Measurements from ENCODE around the gene MRPL23.

Gene MRPL23

DNA sequence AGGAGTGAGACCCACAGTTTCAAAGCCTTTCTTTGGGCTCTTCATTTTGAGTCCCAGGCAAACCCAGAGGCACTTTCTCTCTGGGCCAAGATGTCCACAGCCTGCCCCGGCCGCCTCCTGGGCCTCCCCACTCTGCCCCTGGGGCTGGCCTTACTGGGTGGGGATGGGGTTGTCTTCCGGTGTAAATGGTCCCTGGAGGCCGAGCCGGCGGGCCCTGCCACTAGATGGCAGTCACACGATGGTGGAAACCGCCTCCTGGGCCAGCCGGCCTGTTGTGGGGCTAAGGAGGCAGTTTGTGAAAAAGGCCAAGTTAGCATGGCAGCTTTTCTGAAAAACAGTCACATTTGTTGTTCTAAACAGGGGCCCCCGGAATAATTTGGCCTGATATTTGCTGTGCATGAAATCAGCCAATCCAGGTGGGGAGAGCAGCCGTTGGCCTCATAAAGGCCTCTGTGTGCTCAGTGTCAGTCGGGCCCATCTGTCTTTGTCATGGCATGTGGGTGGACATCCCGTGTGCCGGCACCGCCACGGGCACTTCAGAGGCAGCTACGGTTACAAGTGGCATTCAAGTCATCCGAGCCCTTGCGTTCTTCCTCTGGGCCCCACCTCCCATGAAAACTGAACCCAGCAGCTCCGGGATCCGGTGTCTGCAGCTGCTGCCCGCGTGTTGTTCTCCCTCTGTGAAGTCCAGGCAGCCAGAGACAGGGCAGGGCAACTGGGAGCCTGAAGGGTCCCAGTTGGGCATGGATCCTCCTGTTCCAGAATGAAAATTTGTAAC, 6.5 kb downstream of the MRPL23 start:
- DNase-seq (ENCODE audit: low read depth, low spot score): no peak

DNA sequence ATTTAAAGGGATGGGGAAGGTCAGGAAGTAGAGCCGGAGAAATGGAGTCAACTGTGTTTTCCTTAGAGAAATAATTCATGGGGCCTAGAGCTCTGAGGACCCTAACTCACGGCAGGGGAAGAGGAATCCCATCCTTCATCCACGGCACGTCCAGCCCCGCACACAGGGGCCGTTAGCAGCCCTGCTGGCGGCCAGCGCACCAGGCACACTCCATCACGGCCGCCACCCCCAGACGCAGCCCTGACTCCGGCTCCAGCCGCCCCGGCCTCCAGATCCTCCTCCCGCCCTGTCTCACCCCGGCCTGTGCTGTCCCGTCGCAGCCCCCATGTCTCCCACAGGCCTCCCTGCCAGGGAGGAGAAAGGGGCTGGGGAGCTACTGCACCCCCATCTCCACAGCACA, 11.2 kb downstream of the MRPL23 start:
- DNase-seq (ENCODE audit: low read depth, low spot score): no peak

DNA sequence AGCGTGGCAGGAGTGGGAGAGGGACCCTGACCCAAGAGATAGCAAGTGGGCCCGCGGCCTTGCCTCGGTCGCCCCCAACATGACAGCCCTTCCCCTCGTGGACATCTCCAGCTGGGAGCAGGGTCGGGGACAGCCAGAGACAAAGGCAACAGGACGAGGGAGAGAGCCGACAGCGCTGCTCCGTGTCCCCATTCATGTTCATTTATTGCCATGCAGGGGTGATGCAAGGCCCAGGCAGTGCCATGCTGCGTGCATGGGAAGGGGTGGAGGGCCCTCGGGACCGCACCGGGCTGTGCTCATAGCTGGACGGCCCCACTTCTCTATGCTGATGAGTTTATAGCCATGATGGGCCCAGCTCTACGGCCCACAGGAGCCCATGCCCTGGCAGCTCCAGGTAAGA, 12.7 kb downstream of the MRPL23 start:
- no peak for DNase-seq (ENCODE audit: low read depth, low spot score)

DNA sequence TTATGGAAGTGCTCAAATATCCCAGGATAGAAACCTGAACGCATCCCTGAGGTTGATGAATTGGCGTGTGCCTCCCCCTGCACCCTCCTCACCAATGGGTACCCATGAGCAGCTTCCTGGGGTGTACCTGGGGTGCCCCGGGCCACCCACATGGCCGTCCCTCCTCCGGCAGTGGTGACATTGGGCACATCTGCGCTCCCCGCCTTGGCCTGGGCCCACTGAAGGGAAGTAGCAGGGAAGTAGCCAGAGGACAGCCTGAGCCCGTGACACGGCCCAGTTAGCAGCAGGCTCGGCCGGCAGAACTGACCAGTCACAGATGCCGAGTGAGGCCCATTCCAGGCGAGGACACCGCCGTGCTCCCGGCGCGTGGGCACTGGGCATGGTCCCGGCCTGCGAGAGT, 16.7 kb downstream of the MRPL23 start:
- no peak for DNase-seq (ENCODE audit: low read depth, low spot score)

DNA sequence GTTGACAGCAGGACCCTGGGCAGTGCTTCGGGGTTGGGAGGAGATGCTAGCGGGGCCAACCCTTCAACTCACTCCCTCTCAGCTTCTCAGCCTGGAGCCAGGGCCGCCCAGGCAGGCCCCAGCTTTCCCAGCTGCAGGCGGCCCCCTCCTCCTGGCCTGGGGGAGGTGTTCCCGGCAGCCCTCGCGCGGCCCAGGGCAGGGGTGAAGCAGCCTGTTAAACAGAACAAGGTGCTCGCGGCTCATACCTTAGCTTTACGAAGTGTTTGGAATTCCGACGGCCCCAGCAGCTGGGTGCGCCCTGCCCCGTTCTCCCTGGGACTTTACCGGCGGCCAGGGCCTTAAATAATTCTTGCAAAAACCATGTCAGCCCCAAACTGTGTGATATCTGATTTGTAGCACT, 17.2 kb downstream of the MRPL23 start:
- DNase-seq (ENCODE audit: low read depth, low spot score): no peak

DNA sequence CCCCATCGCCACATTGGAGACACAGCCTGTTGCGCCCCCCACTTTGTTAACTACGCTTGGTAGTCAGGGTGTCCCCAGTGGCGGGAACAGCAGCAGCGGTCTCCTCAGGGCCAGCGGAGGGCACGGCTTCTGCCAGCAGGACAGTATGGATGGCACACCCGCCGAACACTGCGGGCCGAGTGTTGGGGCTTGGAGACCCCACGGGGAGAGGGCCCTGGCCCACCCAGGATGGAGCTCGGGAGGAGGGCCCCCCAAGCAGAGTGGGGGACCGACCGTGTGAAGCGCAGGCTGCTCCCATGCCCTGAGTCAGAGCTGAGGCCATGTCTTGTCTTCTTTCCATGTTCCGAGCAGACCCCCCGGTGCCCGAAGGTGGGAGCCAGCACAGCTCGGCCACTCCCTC, 17.8 kb downstream of the MRPL23 start:
- no peak for DNase-seq (ENCODE audit: low read depth, low spot score)

DNA sequence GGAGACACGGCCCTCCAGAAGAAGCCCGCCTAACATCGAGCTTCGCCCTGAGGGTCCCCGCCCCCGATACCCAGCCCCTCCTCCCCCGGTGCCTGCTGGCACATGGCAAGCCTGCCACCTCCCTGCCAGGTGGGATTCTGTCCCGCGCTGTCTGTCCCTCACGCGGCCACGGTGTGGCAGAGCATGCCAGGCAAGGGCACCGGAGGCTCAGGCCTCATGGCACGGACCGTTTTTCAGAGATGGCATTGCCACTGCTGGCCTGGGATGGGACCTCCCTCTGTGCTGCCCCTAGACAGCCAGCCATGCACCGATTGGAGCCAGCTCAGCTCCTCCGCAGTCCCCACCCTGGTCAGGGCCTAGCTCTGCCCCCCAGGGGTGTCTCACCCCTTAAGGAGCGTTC, 19.4 kb downstream of the MRPL23 start:
- DNase-seq (ENCODE audit: low read depth, low spot score): no peak

DNA sequence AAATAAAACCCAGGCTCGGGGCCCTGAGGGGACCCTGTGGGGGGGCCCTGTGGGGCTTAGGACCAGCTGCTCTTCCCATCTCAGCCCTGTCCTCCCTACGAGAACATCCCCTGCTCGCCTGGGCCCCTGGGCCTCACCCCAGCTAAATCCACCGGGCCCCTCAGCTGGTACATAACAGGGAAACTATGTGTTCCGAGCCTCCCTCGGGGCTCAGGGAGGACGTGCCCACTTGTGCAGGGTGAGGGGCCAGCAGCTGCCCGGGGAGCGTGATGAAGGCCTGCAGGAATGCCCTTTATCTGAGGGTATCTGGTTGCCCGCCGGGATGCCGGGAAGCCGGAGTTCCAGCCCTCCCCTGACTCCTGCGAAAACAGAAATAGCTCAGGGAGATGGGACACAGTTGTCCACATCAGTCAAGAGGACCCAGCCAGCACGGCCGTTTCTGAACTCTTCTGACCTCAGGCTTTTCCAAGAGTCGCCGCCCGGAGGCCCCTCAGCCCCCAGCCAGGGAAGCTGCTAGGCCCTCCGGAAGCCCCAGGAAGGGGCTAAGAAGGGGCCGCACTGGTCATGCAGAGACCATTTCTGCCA, 20.6 kb downstream of the MRPL23 start:
- DNase-seq (ENCODE audit: low read depth, low spot score): no peak

DNA sequence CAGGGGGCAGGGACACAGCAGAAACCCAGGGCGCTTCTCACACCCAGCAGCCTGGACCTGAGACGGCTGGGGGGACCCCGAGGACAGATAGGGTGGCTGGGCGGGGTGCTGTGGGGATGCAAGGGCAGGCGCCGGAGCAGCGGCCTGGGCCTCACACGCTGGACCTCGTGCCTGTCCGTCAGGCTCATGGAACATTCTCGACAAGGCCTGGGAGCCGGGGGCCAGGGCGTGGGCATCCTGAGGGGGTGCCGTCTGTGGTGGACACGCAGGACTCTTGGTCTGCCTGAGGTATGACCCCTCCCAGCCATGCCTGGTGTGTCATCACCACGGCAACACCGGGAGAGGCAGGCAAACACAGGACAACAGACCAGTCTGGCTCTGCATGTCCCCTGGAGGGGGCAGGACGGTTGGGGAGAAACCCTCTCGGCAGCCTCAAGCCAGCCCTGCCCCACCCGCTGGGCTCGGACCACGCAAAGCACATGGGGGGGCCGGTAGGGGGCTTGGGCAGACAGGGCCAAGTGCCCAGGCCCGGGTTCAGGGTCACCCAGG, 21.4 kb downstream of the MRPL23 start:
- DNase-seq (ENCODE audit: low read depth, low spot score): no peak

DNA sequence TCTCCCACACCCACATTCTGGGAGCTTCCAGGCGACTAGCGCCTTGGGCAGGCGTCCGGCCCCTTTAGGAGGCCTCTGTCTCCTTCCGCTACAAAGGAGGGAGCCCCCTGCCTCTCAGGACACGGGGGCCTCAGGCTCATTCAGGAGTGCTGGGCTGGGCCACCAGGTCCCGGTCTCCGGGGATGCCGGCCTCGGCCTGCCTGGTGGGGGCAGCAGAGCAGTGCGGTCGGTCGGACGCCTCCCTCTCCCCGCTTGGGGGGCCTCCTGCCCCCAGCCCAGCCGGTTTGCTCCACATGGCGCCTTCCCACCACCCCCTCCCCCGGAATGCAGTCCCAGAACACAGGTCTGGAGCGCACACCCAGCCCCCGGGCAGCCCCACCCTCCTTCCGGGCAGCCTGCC, 21.9 kb downstream of the MRPL23 start:
- no peak for DNase-seq (ENCODE audit: low read depth, low spot score)

DNA sequence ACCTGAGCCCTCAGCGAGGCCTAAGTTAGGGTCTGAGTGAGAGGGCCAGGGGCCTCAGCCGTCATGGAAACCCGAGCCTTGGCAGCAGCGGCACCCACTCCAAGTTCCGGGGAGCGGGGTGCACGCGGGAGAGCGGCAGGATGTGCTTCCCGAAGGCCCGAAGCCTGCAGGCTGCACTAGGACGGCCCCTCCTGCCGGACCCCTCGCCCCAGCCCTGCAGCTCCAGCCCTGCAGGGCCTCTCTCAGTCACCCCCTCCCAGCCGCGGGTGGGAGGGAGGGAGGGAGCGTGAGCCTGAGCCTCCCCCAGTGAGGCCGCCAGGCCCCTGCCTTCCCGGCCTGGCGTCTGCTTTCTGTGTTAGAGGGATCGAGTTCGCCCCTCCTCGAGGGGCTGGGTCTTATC, 22.6 kb downstream of the MRPL23 start:
- DNase-seq (ENCODE audit: low read depth, low spot score): no peak

DNA sequence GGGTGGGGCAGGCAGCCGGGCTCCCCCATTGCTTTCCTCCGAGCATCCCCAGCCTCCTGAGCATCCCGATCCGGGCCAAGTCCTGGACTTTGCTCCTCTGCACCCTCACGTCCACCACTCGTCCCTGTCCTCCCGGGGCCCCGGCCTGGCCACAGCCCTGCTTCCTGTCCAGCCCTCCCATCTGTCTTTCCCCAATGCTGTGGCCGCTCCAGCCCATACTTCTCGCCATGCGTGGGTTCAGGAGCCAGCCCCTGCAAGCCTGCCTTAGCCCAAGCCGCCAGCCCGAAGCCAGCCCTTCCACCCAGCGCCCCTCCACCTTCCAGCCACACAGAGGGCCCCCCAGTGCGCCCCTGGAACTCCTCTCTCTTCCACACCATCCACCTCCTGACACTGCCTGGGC, 23.8 kb downstream of the MRPL23 start:
- DNase-seq (ENCODE audit: low read depth, low spot score): no peak

DNA sequence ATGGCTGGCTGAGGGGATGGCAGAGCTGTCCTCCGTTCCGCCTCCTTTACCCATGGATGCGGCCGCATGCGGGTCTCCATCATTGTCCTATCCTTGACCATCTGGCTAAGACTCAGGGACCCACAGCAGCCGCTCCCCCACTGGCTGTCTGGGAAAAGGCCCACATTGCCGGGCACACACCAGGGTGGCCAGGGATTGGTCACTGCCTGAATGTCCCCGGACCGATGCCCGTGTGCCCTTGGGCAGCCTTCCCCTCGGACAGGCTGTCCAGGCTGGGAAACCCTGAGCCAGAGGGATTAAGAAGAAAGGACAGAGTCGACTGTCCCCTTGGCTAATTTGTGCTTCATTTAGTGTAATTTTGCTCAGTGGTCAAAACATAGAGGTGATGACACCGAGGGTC, 28.1 kb downstream of the MRPL23 start:
- DNase-seq (ENCODE audit: low read depth, low spot score): no peak

DNA sequence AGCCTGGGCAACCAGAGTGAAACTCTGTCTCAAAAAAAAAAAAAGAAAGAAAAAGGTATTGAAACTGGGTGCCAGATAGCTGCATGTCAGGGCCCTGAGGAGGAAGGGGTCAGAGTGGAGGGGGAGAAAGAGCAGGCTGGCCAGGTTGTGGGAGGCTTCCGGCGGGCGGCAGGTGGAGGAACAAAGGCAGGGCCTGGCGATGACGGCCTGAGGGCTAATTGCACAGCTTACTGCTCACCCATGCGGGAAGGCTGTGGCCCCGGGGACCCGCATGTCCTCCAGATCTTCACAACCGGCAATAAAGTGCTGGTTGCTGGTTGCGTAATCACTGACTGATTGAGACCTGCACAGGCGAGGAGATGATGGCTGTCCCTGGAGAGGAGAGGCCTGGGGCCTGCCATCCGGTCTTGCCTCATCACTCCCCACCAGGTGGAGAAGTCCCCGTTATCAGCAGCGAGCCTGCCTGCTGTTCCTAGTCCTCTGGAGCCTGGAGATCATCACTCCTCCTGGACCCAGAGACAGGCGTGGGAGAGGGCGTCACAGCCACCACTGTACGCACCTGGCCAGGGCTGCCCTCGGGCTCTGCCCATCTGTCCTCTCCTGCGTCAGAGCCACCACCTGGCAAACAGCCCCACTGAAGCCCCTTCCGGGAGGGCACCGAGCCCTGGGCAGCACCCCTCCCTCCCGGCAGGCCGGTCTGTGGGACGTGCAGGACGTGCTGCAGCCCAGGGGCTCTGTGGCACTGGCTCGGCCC, 31.8 kb downstream of the MRPL23 start:
- no peak for DNase-seq (ENCODE audit: low read depth, low spot score)

DNA sequence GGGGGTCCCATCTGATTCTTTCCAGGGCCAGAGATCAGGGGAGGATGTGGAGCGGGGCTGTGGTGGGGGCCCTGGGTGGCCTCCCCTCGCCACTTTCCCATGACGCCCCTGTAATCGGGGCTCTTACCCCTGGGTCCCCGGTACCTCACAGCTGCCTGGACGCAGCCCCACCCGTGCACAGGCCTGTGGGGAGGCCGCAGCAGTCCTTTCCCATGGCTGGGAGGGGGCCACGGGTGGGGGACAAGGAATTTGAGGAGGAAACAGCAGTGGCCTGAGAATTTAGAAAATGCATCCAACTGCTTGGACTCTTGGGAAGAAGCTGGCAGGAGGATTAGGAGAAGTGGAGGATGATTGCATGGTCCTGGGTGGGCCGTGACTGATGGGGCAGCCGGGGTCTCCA, 32.5 kb downstream of the MRPL23 start:
- no peak for DNase-seq (ENCODE audit: low read depth, low spot score)

DNA sequence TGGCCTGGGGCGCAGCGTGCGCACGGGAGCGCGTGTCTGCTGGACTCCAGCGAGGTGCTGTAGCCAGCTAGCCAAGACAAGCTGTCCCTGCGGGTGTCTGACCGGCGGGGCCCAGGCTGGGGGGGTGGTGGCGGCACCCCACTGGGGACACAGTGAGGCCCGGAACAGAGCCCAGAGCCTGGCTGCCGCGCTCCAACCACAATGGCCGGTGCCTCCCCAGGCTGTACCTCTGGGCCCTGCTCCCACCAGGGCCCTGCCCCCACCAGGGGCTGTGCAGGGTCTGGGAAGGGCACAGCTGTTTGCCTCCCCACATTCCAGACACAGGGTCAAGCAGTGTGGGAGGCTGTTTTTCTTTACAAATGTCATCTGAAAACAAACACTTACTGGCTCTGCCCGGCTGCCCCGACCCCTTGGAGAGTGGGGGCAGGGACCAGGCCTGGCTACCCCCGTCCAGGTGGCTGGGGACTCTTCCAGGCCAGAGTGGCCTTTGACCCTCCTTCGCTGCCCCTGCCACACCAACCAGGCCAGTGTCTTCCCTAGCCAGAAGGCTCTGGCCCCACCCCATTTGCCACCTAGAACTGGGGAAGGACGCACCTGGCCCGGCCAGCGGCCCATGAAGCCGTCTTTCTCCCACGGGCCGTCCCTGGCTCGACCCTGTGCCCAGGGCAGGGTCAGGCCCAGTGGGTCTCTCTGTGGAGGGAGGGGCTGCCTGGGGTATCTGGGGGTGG, 35.9 kb downstream of the MRPL23 start:
- no peak for DNase-seq (ENCODE audit: low read depth, low spot score)

DNA sequence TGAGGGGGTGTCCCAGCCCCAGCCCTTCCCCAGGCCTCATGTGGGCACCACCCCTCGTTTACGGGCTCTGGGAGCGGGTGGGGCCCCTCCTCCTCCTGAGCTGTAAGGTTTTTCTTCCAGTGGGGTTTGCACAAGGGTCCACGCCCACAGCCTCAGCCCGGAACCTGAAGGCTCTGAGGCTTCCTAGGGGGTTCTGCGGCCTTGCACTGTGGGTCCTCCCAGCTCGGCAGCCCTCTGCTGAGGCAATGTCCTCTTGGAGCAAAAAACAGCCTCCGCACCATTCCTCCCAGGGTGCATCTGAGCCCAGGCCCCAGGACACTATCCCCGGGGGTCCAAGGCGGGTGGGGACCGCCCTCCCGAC, 36.4 kb downstream of the MRPL23 start:
- no peak for DNase-seq (ENCODE audit: low read depth, low spot score)

DNA sequence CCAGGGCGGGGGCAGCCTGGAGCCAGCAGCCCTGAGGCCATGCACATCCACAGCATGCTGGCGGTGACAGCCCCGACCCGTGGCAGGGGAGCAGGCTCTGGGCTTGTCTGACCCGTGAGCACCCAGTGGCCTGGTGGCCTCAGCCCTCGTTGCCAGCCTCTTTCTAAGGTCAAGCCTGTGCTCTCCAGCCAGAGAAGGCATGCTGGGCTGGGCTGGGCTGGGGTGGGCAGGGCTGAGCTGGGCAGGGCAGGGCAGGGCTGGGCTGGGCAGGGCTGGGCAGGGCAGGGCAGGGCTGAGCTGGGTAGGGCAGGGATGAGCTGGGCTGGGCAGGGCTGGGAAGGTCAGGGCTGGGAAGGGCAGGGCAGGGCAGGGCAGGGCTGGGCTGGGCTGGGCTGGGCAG, 39.9 kb downstream of the MRPL23 start:
- no peak for DNase-seq (ENCODE audit: low read depth, low spot score)

DNA sequence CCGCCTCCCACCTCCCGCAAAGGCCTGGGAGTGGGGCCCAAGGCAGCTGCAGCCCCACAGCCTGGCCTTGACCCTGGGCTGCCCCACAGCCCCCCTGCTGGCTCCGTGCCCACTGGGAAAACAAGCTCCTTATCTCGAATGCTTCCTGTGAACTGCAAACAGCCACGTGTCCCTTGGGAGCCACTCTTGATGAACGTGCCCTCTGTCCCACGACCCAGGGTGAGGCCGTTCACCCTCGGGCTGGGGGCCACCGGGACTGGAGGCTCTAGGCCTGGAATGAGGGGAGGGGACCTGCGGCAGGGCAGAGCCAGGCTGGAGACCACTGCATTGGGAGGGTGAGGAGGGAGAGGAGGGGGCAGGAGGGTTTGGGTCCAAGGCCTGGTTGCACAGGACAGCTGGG, 41.0 kb downstream of the MRPL23 start:
- no peak for DNase-seq (ENCODE audit: low read depth, low spot score)

DNA sequence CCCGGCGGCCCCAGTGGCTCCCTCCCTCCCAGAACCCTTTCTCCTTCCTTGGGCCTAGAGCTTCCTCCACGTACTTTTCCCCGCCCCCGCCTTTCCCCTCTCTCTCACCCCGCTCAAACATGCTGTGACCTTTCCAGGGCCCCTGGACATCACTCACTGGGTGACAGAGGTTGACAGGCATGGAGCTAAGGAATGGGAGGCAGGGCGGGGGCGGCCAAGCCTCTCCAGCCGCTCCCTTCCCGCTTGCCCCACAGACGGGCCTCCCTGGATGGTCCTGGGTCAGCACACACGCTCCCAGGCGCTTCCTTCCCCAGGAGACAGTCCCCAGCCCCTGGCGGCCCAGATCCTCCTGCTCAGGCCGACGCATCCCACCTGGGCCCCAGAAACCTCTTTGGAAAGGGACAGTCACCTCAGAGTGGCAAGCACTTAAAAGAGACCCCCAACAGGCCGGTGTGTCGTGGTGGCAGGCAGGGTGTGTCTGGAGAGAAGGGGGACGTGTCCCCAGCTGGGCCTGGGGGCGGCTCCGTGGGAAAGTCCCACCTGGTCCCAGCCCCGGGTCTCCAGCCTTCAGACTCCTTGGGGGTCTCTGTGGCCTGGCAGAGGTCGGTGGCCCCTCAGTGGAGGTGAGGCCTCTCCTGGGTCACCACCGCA, 41.7 kb downstream of the MRPL23 start:
- DNase-seq (ENCODE audit: low read depth, low spot score): no peak

DNA sequence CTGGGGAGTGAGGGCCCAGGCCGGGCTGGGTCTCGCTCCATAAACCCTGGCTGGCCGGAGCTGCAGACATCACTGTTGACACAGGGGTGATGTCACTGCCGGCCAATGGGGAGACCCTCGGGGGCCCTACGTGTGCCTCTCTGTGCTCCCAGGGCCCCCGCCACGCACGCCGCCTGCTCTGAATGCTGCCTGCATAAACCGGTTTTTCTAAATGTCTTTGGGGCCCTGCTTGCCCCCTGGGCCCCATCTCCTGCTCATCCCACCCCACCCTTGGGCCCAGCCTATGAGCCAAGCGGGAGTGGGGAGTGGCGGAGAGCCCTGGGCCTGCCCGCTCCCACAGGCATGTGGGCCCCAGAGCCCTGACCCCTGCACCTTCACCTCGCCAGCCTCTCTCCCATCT, 42.8 kb downstream of the MRPL23 start:
- DNase-seq (ENCODE audit: low read depth, low spot score): no peak
